Epithelial cell of esophagus (primary cell): ENCODE measurements around the gene ERN1.

Experiments used
- DNase-seq: peaks from one replicate; pipeline ENCODE4 v3.0.0; 2010; ENCODE audit warnings: low read depth
- H3K4me3 ChIP-seq: 2 replicates; pipeline ENCODE4 v1.5.1; 2011; ENCODE audit warnings: mild to moderate bottlenecking, low read length, control low read depth
- CTCF ChIP-seq: IDR thresholded peaks from 2 replicates; pipeline ENCODE4 v1.5.1; 2011; ENCODE audit warnings: low read depth, mild to moderate bottlenecking, low read length, control low read depth, inconsistent platforms; ENCODE audit not compliant: insufficient read depth; ENCODE audit errors: missing control alignments

ERN1 gene

GRCh38 chr17:64091571-64091970 is 38.4 kb downstream of the ERN1 start:
- no peak overlapping the region for H3K4me3 ChIP-seq
- TF ChIP-seq CTCF = no peak
- DNase-seq = no peak

GRCh38 chr17:64091116-64091515 is 38.8 kb downstream of the ERN1 start:
- TF ChIP-seq CTCF = no peak
- DNase-seq = peak; percentile 66
- no peak overlapping the region for H3K4me3 ChIP-seq

- TF ChIP-seq CTCF = no peak
- H3K4me3 ChIP-seq = no peak overlapping the region
- DNase-seq = no peak
Measured at GRCh38 chr17:64090144-64090543, 39.8 kb downstream of the ERN1 start.

- no peak overlapping the region for H3K4me3 ChIP-seq
- no peak for TF ChIP-seq CTCF
- peak; percentile 44 for DNase-seq
Measured at GRCh38 chr17:64087252-64088005, 42.5 kb downstream of the ERN1 start.

- no peak for TF ChIP-seq CTCF
- no peak for DNase-seq
Measured at GRCh38 chr17:64085650-64086005, 44.3 kb downstream of the ERN1 start.

GRCh38 chr17:64084940-64085649 is 44.8 kb downstream of the ERN1 start:
- DNase-seq = no peak
- H3K4me3 ChIP-seq = no peak overlapping the region
- TF ChIP-seq CTCF = no peak

More at GRCh38 chr17:64085650-64086005, 44.3 kb downstream of the ERN1 start:
- H3K4me3 ChIP-seq = no peak overlapping the region
